T-cell (primary cell): ENCODE data around the gene FAM72D. TPM values are rescaled to one million over a fixed set of nuclear protein-coding genes. Genes with fewer than 3 reads are reported as not detected.
"Not testable (repeated sequence)": the region's sequence is repeated elsewhere in the genome, so short reads cannot be mapped to it uniquely, and the experiment has no call there.

Experiments
- ATAC-seq, 4 experiments: fragments of 200-7000 bp in 3 of 4; fragments of 150-1000 bp in 1 of 4; cut with Tn5 transposase; replicated peaks in 1 of 4; 1 replicate in 3 of 4; 2 replicates in 1 of 4; pipeline ENCODE4 v1.10.0; 2021; ENCODE audit warnings: moderate library complexity in 3 of 4, mild to moderate bottlenecking in 2 of 4, moderate number of reproducible peaks in 1 of 4
- CTCF ChIA-PET, 2 donors: fragments of 300-600 bp; sonication (Branson Sonifier 250); formaldehyde crosslinking; loops; one replicate each; lab custom pipeline; 2022; ENCODE audit warnings: antibody characterized with exemption in 2 of 2; lab: Charles Lee
- POLR2A ChIA-PET, 2 donors: fragments of 300-600 bp; sonication (Branson Sonifier 250); formaldehyde crosslinking; loops; one replicate each; lab custom pipeline; 2022; ENCODE audit warnings: antibody characterized with exemption in 2 of 2; lab: Charles Lee
- DNase-seq, 35 experiments: peaks; one replicate each; pipeline versions ENCODE4 v3.0.0 to v3.0.0-alpha.2; 2013 to 2023
- H3K27ac ChIP-seq: one replicate; pipeline ENCODE4 v1.5.1; 2013; ENCODE audit warnings: low read length
- H3K27me3 ChIP-seq, 2 experiments: replicated peaks in 1 of 2; 1 replicate in 1 of 2; 2 replicates in 1 of 2; pipeline versions ENCODE4 v1.6.1 to v1.7.0; 2013; ENCODE audit warnings: low read length in 1 of 2, mixed read lengths in 1 of 2; ENCODE audit not compliant: control insufficient read depth in 2 of 2, insufficient read depth in 2 of 2; ENCODE audit errors: extremely low read depth in 1 of 2
- H3K36me3 ChIP-seq, 2 donors: 1 replicate in 1 of 2; 2 replicates in 1 of 2; pipeline versions ENCODE4 v1.6.1 to v1.7.0; 2013; ENCODE audit warnings: low read length in 1 of 2; ENCODE audit not compliant: control insufficient read depth in 2 of 2, insufficient read depth in 1 of 2; ENCODE audit errors: extremely low read depth in 1 of 2
- H3K4me1 ChIP-seq, 2 experiments: 1 replicate in 1 of 2; 2 replicates in 1 of 2; pipeline versions ENCODE4 v1.6.1 to v1.7.0; 2013; ENCODE audit warnings: low read length in 2 of 2, mixed read lengths in 1 of 2; ENCODE audit not compliant: insufficient read depth in 2 of 2, control insufficient read depth in 1 of 2; ENCODE audit errors: extremely low read depth in 1 of 2
- H3K4me3 ChIP-seq, 2 donors: 1 replicate in 1 of 2; 2 replicates in 1 of 2; pipeline versions ENCODE4 v1.5.1 to v1.7.0; 2013; ENCODE audit warnings: mild to moderate bottlenecking in 2 of 2, low read length in 1 of 2, moderate library complexity in 1 of 2; ENCODE audit not compliant: control insufficient read depth in 1 of 2; ENCODE audit errors: extremely low read depth in 1 of 2
- H3K9me3 ChIP-seq: 2 replicates; pipeline ENCODE4 v1.7.0; 2013
- H3K27ac Mint-ChIP-seq, 2 donors: one replicate each; pipeline ENCODE4 v1.8.0; 2020 to 2021; ENCODE audit warnings: mild to moderate bottlenecking in 2 of 2, mixed read lengths in 2 of 2
- H3K27me3 Mint-ChIP-seq, 2 donors: one replicate each; pipeline ENCODE4 v1.8.0; 2021 to 2022; ENCODE audit warnings: mixed read lengths in 2 of 2
- H3K36me3 Mint-ChIP-seq: one replicate; pipeline ENCODE4 v1.8.0; 2021; ENCODE audit warnings: mixed read lengths
- H3K4me1 Mint-ChIP-seq, 3 donors: one replicate each; pipeline ENCODE4 v1.8.0; 2020 to 2022; ENCODE audit warnings: mixed read lengths in 3 of 3, mild to moderate bottlenecking in 1 of 3
- H3K4me3 Mint-ChIP-seq, 3 donors: one replicate each; pipeline ENCODE4 v1.8.0; 2020 to 2022; ENCODE audit warnings: mild to moderate bottlenecking in 3 of 3, mixed read lengths in 3 of 3, moderate library complexity in 3 of 3
- H3K9me3 Mint-ChIP-seq, 3 donors: one replicate each; pipeline ENCODE4 v1.8.0; 2020 to 2022; ENCODE audit warnings: mixed read lengths in 3 of 3
- WGBS: methylation state at CpG from one replicate; pipeline ENCODE4 v1.1.5; 2013; ENCODE audit warnings: missing lambda C conversion rate; ENCODE audit not compliant: insufficient coverage; 5-methylcytosine and 5-hydroxymethylcytosine counted together
- total RNA-seq, 35 experiments: library from RNA in 6 of 35; stranded (reverse) in 6 of 35; fragments of 120-200 nt in 1 of 35; gene quantifications; one replicate each; pipeline versions ENCODE4 v1.2.1 to v1.2.4 and lab custom pipeline; 2013 to 2026

The FAM72D gene
- total RNA-seq, 5 donors from 2014 or later (not counting 1 experiment from before 2014, with no cell fraction given), result 0.09 TPM; not detected in 4

GRCh38 chr1:145074021-145074559, 21.7 kb upstream of the FAM72D start:
- no CpG with 5 or more reads among the region's 6 CpGs for WGBS
- H3K27me3 Mint-ChIP-seq, H3K27me3 ChIP-seq, H3K4me1 ChIP-seq, H3K4me3 Mint-ChIP-seq, H3K36me3 Mint-ChIP-seq, H3K27ac Mint-ChIP-seq, H3K9me3 Mint-ChIP-seq, H3K4me3 ChIP-seq, H3K27ac ChIP-seq, DNase-seq, H3K36me3 ChIP-seq, ATAC-seq, H3K9me3 ChIP-seq, CTCF ChIA-PET, H3K4me1 Mint-ChIP-seq, POLR2A ChIA-PET: not testable (repeated sequence)

DNA sequence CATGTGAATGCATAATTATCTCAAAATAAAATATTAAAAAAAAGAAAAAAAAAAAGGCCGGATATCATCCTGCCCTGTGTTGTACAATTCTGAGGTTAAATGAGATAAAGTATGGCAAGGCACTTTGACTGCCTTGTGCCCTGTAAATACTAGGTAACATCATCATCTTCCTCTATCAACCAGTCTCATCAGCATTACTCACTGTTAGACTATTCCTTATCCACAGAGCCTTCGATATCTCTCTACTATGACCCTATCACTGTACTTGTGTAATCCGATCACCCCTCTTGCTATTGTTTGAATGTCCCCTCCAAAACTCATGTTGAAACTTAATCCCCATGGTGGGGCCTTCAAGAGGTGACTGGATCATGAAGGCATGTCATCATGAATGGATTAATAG, 18.9 kb upstream of the FAM72D start:
- H3K27ac Mint-ChIP-seq, ATAC-seq, CTCF ChIA-PET, DNase-seq, H3K9me3 ChIP-seq, H3K4me3 Mint-ChIP-seq, H3K27me3 Mint-ChIP-seq, H3K36me3 Mint-ChIP-seq, H3K4me1 Mint-ChIP-seq, H3K36me3 ChIP-seq, H3K9me3 Mint-ChIP-seq, POLR2A ChIA-PET, H3K4me1 ChIP-seq, H3K27ac ChIP-seq, H3K4me3 ChIP-seq, H3K27me3 ChIP-seq: not testable (repeated sequence)
- WGBS, result no CpG with 5 or more reads among the region's 3 CpGs

DNA sequence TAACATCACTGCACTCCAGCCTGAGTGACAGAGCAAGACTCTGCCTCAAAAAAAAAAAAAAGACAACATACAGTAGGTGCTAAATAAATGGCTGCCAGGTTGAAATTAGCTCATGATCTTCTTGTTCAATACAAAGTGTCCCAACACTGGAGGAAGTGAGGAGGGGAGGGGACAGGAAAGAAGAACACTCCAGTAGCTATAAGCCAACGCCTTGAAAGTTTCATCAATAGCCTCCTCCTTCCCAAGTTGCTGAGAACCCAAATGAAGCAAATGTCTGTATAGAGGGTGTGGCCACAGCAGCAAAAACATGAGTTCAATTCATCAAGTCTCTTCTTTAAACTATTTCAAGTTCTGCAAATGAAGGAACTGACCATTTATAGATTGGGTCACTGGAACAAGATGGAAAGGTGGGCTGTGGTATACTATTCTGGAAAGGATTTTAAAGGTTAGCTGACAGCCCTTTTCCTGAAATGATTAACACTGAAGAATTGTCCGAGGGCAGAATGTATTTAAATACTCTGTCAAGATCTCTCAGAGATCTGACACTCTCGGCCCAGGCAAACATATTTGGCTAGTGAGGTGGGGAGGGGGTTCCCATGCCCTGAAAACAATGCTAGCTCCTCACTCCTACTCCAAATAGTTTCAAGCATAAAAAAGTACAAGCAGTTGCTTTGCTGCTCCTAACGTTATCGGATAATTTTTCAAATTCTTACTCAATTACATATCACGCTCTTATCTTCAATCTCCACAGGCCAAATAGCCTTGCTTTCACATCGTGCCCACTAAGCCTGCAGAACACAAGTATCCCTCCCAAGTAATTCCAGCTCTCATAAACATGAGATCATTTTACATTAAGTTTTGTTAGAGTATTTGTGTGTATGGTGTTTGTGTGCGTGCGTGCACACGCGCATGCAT, 17.6 kb upstream of the FAM72D start:
- CTCF ChIA-PET, POLR2A ChIA-PET, H3K36me3 Mint-ChIP-seq, H3K27ac Mint-ChIP-seq, H3K36me3 ChIP-seq, H3K27me3 ChIP-seq, H3K27ac ChIP-seq, H3K4me1 ChIP-seq, H3K4me3 Mint-ChIP-seq, H3K27me3 Mint-ChIP-seq, H3K4me3 ChIP-seq, H3K9me3 Mint-ChIP-seq, ATAC-seq, H3K9me3 ChIP-seq, H3K4me1 Mint-ChIP-seq, DNase-seq: not testable (repeated sequence)
- WGBS, result no CpG with 5 or more reads among the region's 11 CpGs

- CTCF ChIA-PET, H3K4me3 Mint-ChIP-seq: not testable (repeated sequence)
- WGBS, result no CpG with 5 or more reads among the region's 5 CpGs
Measured at GRCh38 chr1:145078787-145079370, 16.9 kb upstream of the FAM72D start.

GRCh38 chr1:145079737-145080136, 16.0 kb upstream of the FAM72D start:
- POLR2A ChIA-PET, H3K27ac ChIP-seq, H3K4me1 ChIP-seq, H3K9me3 Mint-ChIP-seq, H3K9me3 ChIP-seq, H3K36me3 Mint-ChIP-seq, DNase-seq, H3K4me3 ChIP-seq, ATAC-seq, H3K4me3 Mint-ChIP-seq, CTCF ChIA-PET, H3K27me3 ChIP-seq, H3K4me1 Mint-ChIP-seq, H3K27me3 Mint-ChIP-seq, H3K36me3 ChIP-seq, H3K27ac Mint-ChIP-seq: not testable (repeated sequence)
- no CpG with 5 or more reads among the region's 2 CpGs for WGBS

More at GRCh38 chr1:145078787-145079370, 16.9 kb upstream of the FAM72D start:
- H3K27ac ChIP-seq, H3K4me1 Mint-ChIP-seq, H3K9me3 ChIP-seq, ATAC-seq, H3K9me3 Mint-ChIP-seq, H3K36me3 Mint-ChIP-seq, H3K27me3 ChIP-seq, H3K36me3 ChIP-seq, POLR2A ChIA-PET, H3K27me3 Mint-ChIP-seq, H3K27ac Mint-ChIP-seq, DNase-seq, H3K4me3 ChIP-seq, H3K4me1 ChIP-seq: not testable (repeated sequence)

DNA sequence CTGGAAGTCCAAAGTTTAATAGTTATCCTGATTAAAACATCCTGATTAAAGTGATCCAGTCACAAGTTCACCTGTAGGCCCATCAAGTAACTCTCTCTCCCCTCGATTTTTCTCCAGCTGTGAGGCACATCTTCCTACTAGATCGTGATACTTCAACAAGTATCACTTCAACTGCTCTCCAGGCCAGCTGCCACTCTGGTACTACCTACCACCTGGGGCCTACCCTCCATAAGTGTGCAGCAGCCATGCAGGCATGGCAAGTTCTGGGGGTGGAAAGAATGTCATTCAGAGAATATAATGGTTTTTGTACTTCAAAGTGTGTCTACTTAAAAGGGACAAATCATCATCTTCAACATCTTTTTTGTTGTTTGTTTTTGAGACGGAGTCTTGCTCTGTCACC, 15.6 kb upstream of the FAM72D start:
- no CpG with 5 or more reads among the region's 3 CpGs for WGBS
- POLR2A ChIA-PET, H3K36me3 Mint-ChIP-seq, H3K4me3 ChIP-seq, H3K4me1 ChIP-seq, CTCF ChIA-PET, H3K36me3 ChIP-seq, H3K27ac Mint-ChIP-seq, H3K27ac ChIP-seq, H3K9me3 ChIP-seq, H3K4me3 Mint-ChIP-seq, H3K4me1 Mint-ChIP-seq, H3K27me3 Mint-ChIP-seq, H3K9me3 Mint-ChIP-seq, H3K27me3 ChIP-seq, DNase-seq, ATAC-seq: not testable (repeated sequence)
